T-helper 1 cell treated with Interleukin-12 subunit alpha and Interleukin-12 subunit beta and Interleukin-4 antibody, amounts not matched to agents 30 μg/mL and 1 μg/mL, for 36 hours (primary cell): ENCODE data around the gene SLC35C1.
"Not testable (repeated sequence)": the region's sequence is repeated elsewhere in the genome, so short reads cannot be mapped to it uniquely, and the experiment has no call there.

ENCODE experiments used
- H3K27ac Mint-ChIP-seq: one replicate; pipeline ENCODE4 v1.8.0; 2021; ENCODE audit warnings: mild to moderate bottlenecking, mixed read lengths
- H3K27me3 Mint-ChIP-seq: one replicate; pipeline ENCODE4 v1.8.0; 2021; ENCODE audit warnings: low read depth, mixed read lengths
- H3K36me3 Mint-ChIP-seq: one replicate; pipeline ENCODE4 v1.8.0; 2021; ENCODE audit warnings: low read depth, mixed read lengths
- H3K4me1 Mint-ChIP-seq: one replicate; pipeline ENCODE4 v1.8.0; 2021; ENCODE audit warnings: low read depth, mixed read lengths
- H3K4me3 Mint-ChIP-seq: one replicate; pipeline ENCODE4 v1.8.0; 2021; ENCODE audit warnings: mild to moderate bottlenecking, moderate library complexity, mixed read lengths
- H3K9me3 Mint-ChIP-seq: one replicate; pipeline ENCODE4 v1.8.0; 2021; ENCODE audit warnings: mixed read lengths

Gene SLC35C1

GRCh38 chr11:45801723-45802315, 3.1 kb upstream of the SLC35C1 start:
- H3K4me1 Mint-ChIP-seq, result peaks cover 15% of the 10 kb centered on the region
- no peak overlapping the region for H3K27ac Mint-ChIP-seq
- no peak overlapping the region for H3K4me3 Mint-ChIP-seq
- H3K36me3 Mint-ChIP-seq, result peaks cover 5% of the 10 kb centered on the region
- no peaks in the 10 kb centered on the region for H3K9me3 Mint-ChIP-seq
- no peaks in the 10 kb centered on the region for H3K27me3 Mint-ChIP-seq

GRCh38 chr11:45802531-45803317, 2.2 kb upstream of the SLC35C1 start:
- peak overlapping the region; percentile 10 for H3K4me3 Mint-ChIP-seq
- no peaks in the 10 kb centered on the region for H3K9me3 Mint-ChIP-seq
- peak overlapping the region; percentile 53 for H3K27ac Mint-ChIP-seq
- no peaks in the 10 kb centered on the region for H3K27me3 Mint-ChIP-seq
- peaks cover 7% of the 10 kb centered on the region for H3K36me3 Mint-ChIP-seq
- peaks cover 18% of the 10 kb centered on the region for H3K4me1 Mint-ChIP-seq

GRCh38 chr11:45803971-45804760, 783 bp upstream of the SLC35C1 start:
- Mint-ChIP-seq H3K9me3 (no peaks in the 10 kb centered on the region), H3K4me3 (peak overlapping the region; percentile 88), H3K4me1 (peaks cover 23% of the 10 kb centered on the region), H3K27me3 (no peaks in the 10 kb centered on the region), H3K36me3 (peaks cover 14% of the 10 kb centered on the region), H3K27ac (peak overlapping the region; percentile 87)

GRCh38 chr11:45805305-45806071, 539 bp downstream of the SLC35C1 start:
- Mint-ChIP-seq H3K4me1 (peaks cover 34% of the 10 kb centered on the region), H3K9me3 (no peaks in the 10 kb centered on the region), H3K36me3 (peaks cover 23% of the 10 kb centered on the region), H3K27me3 (no peaks in the 10 kb centered on the region), H3K27ac (peak overlapping the region; percentile 87), H3K4me3 (peak overlapping the region; percentile 88)

GRCh38 chr11:45806072-45806933, 1.4 kb downstream of the SLC35C1 start:
- H3K27ac Mint-ChIP-seq, result peak overlapping the region; percentile 84
- H3K36me3 Mint-ChIP-seq, result peaks cover 29% of the 10 kb centered on the region
- peak overlapping the region; percentile 88 for H3K4me3 Mint-ChIP-seq
- no peaks in the 10 kb centered on the region for H3K9me3 Mint-ChIP-seq
- no peaks in the 10 kb centered on the region for H3K27me3 Mint-ChIP-seq
- H3K4me1 Mint-ChIP-seq, result peaks cover 34% of the 10 kb centered on the region

GRCh38 chr11:45806937-45807791, 2.2 kb downstream of the SLC35C1 start:
- Mint-ChIP-seq H3K27ac (no peak overlapping the region), H3K4me1 (peaks cover 32% of the 10 kb centered on the region), H3K4me3 (peak overlapping the region; percentile 29)

GRCh38 chr11:45807792-45808238, 2.9 kb downstream of the SLC35C1 start:
- Mint-ChIP-seq H3K27ac (no peak overlapping the region), H3K36me3 (peaks cover 29% of the 10 kb centered on the region), H3K9me3 (no peaks in the 10 kb centered on the region), H3K27me3 (no peaks in the 10 kb centered on the region), H3K4me3 (no peak overlapping the region), H3K4me1 (peaks cover 32% of the 10 kb centered on the region)

More at GRCh38 chr11:45806937-45807791, 2.2 kb downstream of the SLC35C1 start:
- peaks cover 29% of the 10 kb centered on the region for H3K36me3 Mint-ChIP-seq
- H3K27me3 Mint-ChIP-seq, result no peaks in the 10 kb centered on the region
- H3K9me3 Mint-ChIP-seq, result no peaks in the 10 kb centered on the region

GRCh38 chr11:45808427-45808826, 3.5 kb downstream of the SLC35C1 start:
- H3K9me3 Mint-ChIP-seq, H3K27me3 Mint-ChIP-seq, H3K27ac Mint-ChIP-seq, H3K4me3 Mint-ChIP-seq: not testable (repeated sequence)
- Mint-ChIP-seq H3K4me1 (peaks cover 32% of the 10 kb centered on the region), H3K36me3 (peaks cover 29% of the 10 kb centered on the region)

GRCh38 chr11:45809456-45810395, 4.8 kb downstream of the SLC35C1 start:
- Mint-ChIP-seq H3K9me3 (no peaks in the 10 kb centered on the region), H3K36me3 (peaks cover 29% of the 10 kb centered on the region), H3K4me1 (peaks cover 32% of the 10 kb centered on the region), H3K4me3 (no peak overlapping the region), H3K27ac (peak overlapping the region; percentile 63), H3K27me3 (no peaks in the 10 kb centered on the region)

- Mint-ChIP-seq H3K27ac (peak overlapping the region; percentile 20), H3K27me3 (no peaks in the 10 kb centered on the region), H3K4me3 (no peak overlapping the region), H3K4me1 (peaks cover 29% of the 10 kb centered on the region), H3K36me3 (peaks cover 29% of the 10 kb centered on the region), H3K9me3 (no peaks in the 10 kb centered on the region)
Observed at GRCh38 chr11:45810431-45811108, 5.6 kb downstream of the SLC35C1 start.

GRCh38 chr11:45811109-45811435, 6.1 kb downstream of the SLC35C1 start:
- H3K4me1 Mint-ChIP-seq, result peaks cover 26% of the 10 kb centered on the region
- no peaks in the 10 kb centered on the region for H3K27me3 Mint-ChIP-seq
- peaks cover 28% of the 10 kb centered on the region for H3K36me3 Mint-ChIP-seq
- H3K4me3 Mint-ChIP-seq, result no peak overlapping the region
- no peaks in the 10 kb centered on the region for H3K9me3 Mint-ChIP-seq
- H3K27ac Mint-ChIP-seq, result no peak overlapping the region
